ENCODE data around the gene IFI30.
"Not testable (repeated sequence)": the region's sequence is repeated elsewhere in the genome, so short reads cannot be mapped to it uniquely, and the experiment has no call there.

IFI30 gene

GRCh38 chr19:18152817-18153555 lies 20.6 kb upstream of the IFI30 start, which contains the start of gene PIK3R2:
TSS of gene PIK3R2 (plus strand) at chr19:18153163. CDS start at chr19:18155880, 2,717 bp downstream.
- DNase-seq: peak; percentile 85 to 99 (median 97)

GRCh38 chr19:18153556-18154134 lies 20.0 kb upstream of the IFI30 start:
- DNase-seq: peak in 5 of 56 donors; percentile 17 to 51 (median 32)

GRCh38 chr19:18155095-18156087 lies 18.2 kb upstream of the IFI30 start:
- DNase-seq: no peak

GRCh38 chr19:18156268-18156667 lies 17.3 kb upstream of the IFI30 start:
- DNase-seq: no peak

DNA sequence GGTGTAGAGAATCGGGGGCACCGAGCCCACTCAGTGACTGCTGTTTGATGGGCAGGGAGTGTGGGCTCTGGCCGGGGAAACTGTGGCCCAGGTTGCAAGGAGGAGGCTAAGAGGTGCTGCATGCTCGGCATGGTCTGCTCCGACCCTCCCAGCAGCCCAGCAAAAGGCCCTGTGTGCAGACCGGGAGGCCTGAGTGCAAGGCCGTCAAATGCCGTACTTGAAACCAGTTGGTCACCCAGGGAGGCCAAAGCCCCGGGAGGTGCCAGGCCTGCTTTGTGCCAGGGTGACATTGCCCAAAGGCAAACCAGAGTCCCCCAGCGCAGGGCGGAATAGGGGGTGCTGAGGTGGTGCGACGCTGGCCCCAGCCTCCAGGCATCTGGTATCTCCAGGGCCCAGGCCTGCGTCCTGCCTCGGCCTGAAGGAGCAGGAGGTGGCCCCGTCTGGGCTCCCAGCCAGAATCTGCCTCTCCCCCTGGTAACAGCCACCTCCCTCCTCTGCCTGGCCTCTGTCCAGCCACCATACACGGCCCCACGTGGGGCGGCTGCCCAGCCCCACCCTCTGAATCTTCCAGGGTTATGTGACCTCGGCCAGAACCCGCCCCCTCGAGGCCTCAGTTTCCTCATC lies 16.7 kb upstream of the IFI30 start:
- DNase-seq: peak in 53 of 56 donors; percentile 6 to 88 (median 60)

DNA sequence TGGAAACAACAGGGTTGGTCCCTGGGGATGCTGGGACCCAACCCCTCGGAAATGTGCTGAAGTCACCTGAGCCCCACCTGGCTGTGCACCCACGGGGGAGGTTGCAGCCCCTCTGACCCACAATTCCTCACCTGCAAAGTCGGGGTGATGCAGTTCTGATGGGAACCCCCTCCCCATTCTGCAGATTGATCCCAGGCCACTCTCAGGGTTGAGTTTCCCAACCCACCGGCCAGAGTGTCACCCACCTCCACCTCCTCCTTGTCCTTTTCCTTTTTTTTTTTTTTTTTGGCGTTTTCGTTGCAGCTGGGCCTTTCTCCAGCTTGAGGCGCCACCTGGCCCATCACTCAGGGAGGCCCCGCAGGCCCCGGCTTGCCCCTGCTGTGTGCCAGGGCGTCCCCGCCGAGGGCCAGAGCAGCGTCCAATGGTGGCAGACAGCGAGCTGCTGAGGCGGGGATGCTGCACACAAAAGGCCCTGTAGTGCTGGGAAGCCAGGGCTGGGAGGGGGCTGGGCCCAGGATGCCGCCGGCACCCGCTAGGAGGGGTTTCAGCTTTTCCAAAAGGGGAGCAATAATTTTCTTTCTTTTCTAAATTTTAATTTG lies 16.0 kb upstream of the IFI30 start:
- peak in 54 of 56 donors; percentile 13 to 93 (median 64) for DNase-seq

DNA sequence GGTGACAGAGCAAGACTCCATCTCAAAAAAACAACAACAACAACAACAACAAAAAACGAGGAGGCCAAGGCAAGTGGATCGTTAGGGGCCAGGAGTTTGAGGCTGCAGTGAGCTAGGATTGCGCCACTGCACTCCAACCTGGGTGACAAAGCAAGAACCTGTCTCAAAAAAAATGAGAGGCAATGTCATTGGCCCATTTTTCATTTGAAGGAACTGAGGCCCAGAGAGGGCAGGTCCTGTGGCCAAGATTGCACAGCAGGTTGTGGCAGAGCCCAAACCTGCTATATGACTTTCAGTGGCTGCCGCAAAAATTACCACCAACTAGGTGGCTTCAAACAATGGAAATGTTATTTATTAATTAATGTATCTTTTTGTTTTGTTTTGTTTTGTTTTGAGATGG lies 15.1 kb upstream of the IFI30 start:
- DNase-seq: no peak

- not testable (repeated sequence) for DNase-seq
These were observed 14.5 kb upstream of the IFI30 start for GRCh38 chr19:18159059-18159616.

DNA sequence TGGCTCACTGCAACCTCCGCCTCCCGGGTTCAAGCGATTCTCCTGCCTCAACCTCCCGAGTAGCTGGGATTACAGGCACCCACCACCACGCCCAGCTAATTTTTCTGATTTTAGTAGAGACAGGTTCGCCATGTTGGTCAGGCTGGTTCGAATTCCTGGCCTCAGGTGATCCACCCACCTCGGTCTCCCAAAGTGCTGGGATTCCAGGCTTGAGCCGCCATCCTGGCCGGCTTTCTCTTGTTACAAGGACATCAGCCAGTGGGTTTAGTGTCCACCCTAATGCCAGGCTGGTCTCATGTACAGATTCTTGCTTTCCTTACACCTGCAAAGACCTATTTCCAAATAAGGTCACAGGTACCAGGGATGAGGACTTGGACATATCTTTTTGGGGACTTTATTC lies 13.8 kb upstream of the IFI30 start:
- DNase-seq: no peak

GRCh38 chr19:18160493-18160970 lies 13.1 kb upstream of the IFI30 start:
- DNase-seq: no peak

DNA sequence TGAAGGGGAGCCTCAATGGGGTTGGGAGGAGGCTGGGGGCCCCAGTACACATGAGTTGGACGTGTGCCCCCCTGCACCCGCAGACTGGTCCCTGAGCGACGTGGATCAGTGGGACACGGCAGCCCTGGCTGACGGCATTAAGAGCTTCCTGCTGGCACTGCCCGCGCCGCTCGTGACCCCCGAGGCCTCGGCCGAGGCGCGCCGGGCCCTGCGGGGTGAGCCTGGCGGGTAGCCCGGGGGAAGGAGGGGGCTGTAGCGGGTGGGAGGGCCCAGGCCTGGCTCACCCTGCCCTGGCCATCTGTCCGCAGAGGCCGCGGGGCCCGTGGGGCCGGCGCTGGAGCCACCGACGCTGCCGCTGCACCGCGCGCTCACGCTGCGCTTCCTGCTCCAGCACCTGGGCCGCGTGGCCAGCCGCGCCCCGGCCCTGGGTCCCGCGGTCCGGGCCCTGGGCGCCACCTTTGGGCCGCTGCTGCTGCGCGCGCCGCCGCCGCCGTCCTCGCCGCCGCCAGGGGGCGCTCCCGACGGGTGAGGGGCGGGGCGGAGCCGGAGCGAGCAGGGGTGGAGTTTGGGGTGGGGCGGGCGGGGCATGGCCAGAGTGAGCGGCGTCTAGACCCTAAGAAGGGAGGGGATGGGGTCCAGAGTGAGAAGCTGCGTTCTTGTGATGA lies 12.5 kb upstream of the IFI30 start:
- peak in 45 of 56 donors; percentile 18 to 81 (median 52) for DNase-seq

GRCh38 chr19:18161636-18162002 lies 12.0 kb upstream of the IFI30 start:
- peak in 5 of 56 donors; percentile 40 to 74 (median 64) for DNase-seq

- DNase-seq: no peak
These were observed 9.5 kb upstream of the IFI30 start for GRCh38 chr19:18164072-18164471.

GRCh38 chr19:18165794-18166544 lies 7.6 kb upstream of the IFI30 start:
- DNase-seq: no peak

GRCh38 chr19:18167011-18167410 lies 6.6 kb upstream of the IFI30 start:
- DNase-seq: no peak

GRCh38 chr19:18167975-18168645 lies 5.5 kb upstream of the IFI30 start:
- DNase-seq: peak in 11 of 56 donors; percentile 12 to 49 (median 31)

GRCh38 chr19:18168673-18169381 lies 4.8 kb upstream of the IFI30 start:
- no peak for DNase-seq
